G401.6 (cell line): Measurements from ENCODE around the gene ADAM22.
A peak's percentile ranks its signal among the peaks of the same experiment; 100 is the strongest.

Source experiments
- FAIRE-seq: peaks from 2 replicates; lab custom pipeline; 2012; peaks lifted over from hg19 to GRCh38; lab: Jason Lieb, UNC

Gene ADAM22

GRCh38 chr7:88042803-88043202 is 108.8 kb downstream of the ADAM22 start:
- FAIRE-seq = no peak

GRCh38 chr7:88044069-88044468 is 110.0 kb downstream of the ADAM22 start:
- FAIRE-seq = no peak

GRCh38 chr7:88046839-88047573 is 113.0 kb downstream of the ADAM22 start:
- FAIRE-seq = no peak

GRCh38 chr7:88057655-88058054 is 123.6 kb downstream of the ADAM22 start:
- FAIRE-seq = no peak

GRCh38 chr7:88062238-88062637 is 128.2 kb downstream of the ADAM22 start:
- no peak for FAIRE-seq

- FAIRE-seq = no peak
Measured at GRCh38 chr7:88069093-88069492, 135.0 kb downstream of the ADAM22 start.

GRCh38 chr7:88071994-88072714 is 138.1 kb downstream of the ADAM22 start:
- FAIRE-seq = no peak

- FAIRE-seq = no peak
Measured at GRCh38 chr7:88072715-88073055, 138.6 kb downstream of the ADAM22 start.

- FAIRE-seq = no peak
Measured at GRCh38 chr7:88073626-88074025, 139.6 kb downstream of the ADAM22 start.

- FAIRE-seq = no peak
Measured at GRCh38 chr7:88075216-88075615, 141.2 kb downstream of the ADAM22 start.

GRCh38 chr7:88083883-88084282 is 149.8 kb downstream of the ADAM22 start:
- no peak for FAIRE-seq

GRCh38 chr7:88089561-88089960 is 155.5 kb downstream of the ADAM22 start:
- no peak for FAIRE-seq

- FAIRE-seq = no peak
Measured at GRCh38 chr7:88090240-88090639, 156.2 kb downstream of the ADAM22 start.

- no peak for FAIRE-seq
Measured at GRCh38 chr7:88090671-88091070, 156.6 kb downstream of the ADAM22 start.

GRCh38 chr7:88091988-88092675 is 158.1 kb downstream of the ADAM22 start:
- FAIRE-seq = no peak

GRCh38 chr7:88092676-88092999 is 158.6 kb downstream of the ADAM22 start:
- no peak for FAIRE-seq

- FAIRE-seq = no peak
Measured at GRCh38 chr7:88101769-88102168, 167.7 kb downstream of the ADAM22 start.

GRCh38 chr7:88102675-88103074 is 168.6 kb downstream of the ADAM22 start:
- FAIRE-seq = no peak

- no peak for FAIRE-seq
Measured at GRCh38 chr7:88104732-88105131, 170.7 kb downstream of the ADAM22 start.

- no peak for FAIRE-seq
Measured at GRCh38 chr7:88105231-88105630, 171.2 kb downstream of the ADAM22 start.

- no peak for FAIRE-seq
Measured at GRCh38 chr7:88106434-88106833, 172.4 kb downstream of the ADAM22 start.

GRCh38 chr7:88109612-88110011 is 175.6 kb downstream of the ADAM22 start:
- FAIRE-seq = no peak

- peak; percentile 96 for FAIRE-seq
Measured at GRCh38 chr7:88111140-88111743, 177.2 kb downstream of the ADAM22 start.
